Endometrium (tissue), 2 donors: ENCODE data around the gene RANBP17.
"Not testable (repeated sequence)": the region's sequence is repeated elsewhere in the genome, so short reads cannot be mapped to it uniquely, and the experiment has no call there.

Experiments
- FAIRE-seq: peaks from 2 replicates; lab custom pipeline; 2012; peaks lifted over from hg19 to GRCh38; lab: Jason Lieb, UNC
- donor health status: control.
- donor health status: control.

The RANBP17 gene

GRCh38 chr5:170960567-170960966, 98.7 kb downstream of the RANBP17 start:
- FAIRE-seq, result no peak

- FAIRE-seq, result no peak
These were observed 101.7 kb downstream of the RANBP17 start for GRCh38 chr5:170963521-170963920.

- no peak for FAIRE-seq
These were observed 112.6 kb downstream of the RANBP17 start for GRCh38 chr5:170974461-170974860.

GRCh38 chr5:170980261-170980660, 118.4 kb downstream of the RANBP17 start:
- not testable (repeated sequence) for FAIRE-seq

- FAIRE-seq, result no peak
These were observed 123.7 kb downstream of the RANBP17 start for GRCh38 chr5:170985486-170985885.

- FAIRE-seq, result peak; percentile 18
These were observed 124.8 kb downstream of the RANBP17 start for GRCh38 chr5:170986598-170986997.

- no peak for FAIRE-seq
These were observed 131.7 kb downstream of the RANBP17 start for GRCh38 chr5:170993476-170993875.

- FAIRE-seq, result no peak
These were observed 148.3 kb downstream of the RANBP17 start for GRCh38 chr5:171010086-171010485.

GRCh38 chr5:171010816-171011215, 149.0 kb downstream of the RANBP17 start:
- FAIRE-seq, result no peak

GRCh38 chr5:171023508-171023907, 161.7 kb downstream of the RANBP17 start:
- no peak for FAIRE-seq

GRCh38 chr5:171024084-171024483, 162.3 kb downstream of the RANBP17 start:
- no peak for FAIRE-seq

GRCh38 chr5:171029401-171029800, 167.6 kb downstream of the RANBP17 start:
- no peak for FAIRE-seq

- FAIRE-seq, result no peak
These were observed 170.2 kb downstream of the RANBP17 start for GRCh38 chr5:171031977-171032376.

- FAIRE-seq, result no peak
These were observed 170.7 kb downstream of the RANBP17 start for GRCh38 chr5:171032435-171032973.

GRCh38 chr5:171041893-171042292, 180.1 kb downstream of the RANBP17 start:
- FAIRE-seq, result not testable (repeated sequence)

GRCh38 chr5:171050916-171051315, 189.1 kb downstream of the RANBP17 start:
- no peak for FAIRE-seq

- no peak for FAIRE-seq
These were observed 194.1 kb downstream of the RANBP17 start for GRCh38 chr5:171055875-171056454.

- no peak for FAIRE-seq
These were observed 205.8 kb downstream of the RANBP17 start for GRCh38 chr5:171067540-171068130.

GRCh38 chr5:171074747-171075146, 212.9 kb downstream of the RANBP17 start:
- FAIRE-seq, result no peak

- no peak for FAIRE-seq
These were observed 218.5 kb downstream of the RANBP17 start for GRCh38 chr5:171080186-171080938.

GRCh38 chr5:171081319-171081718, 219.5 kb downstream of the RANBP17 start:
- FAIRE-seq, result no peak

- FAIRE-seq, result no peak
These were observed 230.4 kb downstream of the RANBP17 start for GRCh38 chr5:171092194-171092593.

- no peak for FAIRE-seq
These were observed 231.8 kb downstream of the RANBP17 start for GRCh38 chr5:171093598-171093997.
